GM19468 (cell line): ENCODE results near the gene MCOLN2.

Experiments
- ATAC-seq: cut with Tn5 transposase; IDR thresholded peaks from one replicate; pipeline ENCODE4 v1.9.1; 2021; ENCODE audit warnings: mild to moderate bottlenecking, moderate library complexity, moderate number of reproducible peaks; ENCODE audit not compliant: unreplicated experiment; ENCODE audit errors: extremely low read depth

Gene MCOLN2

GRCh38 chr1:84947536-84948410, 49.1 kb downstream of the MCOLN2 start:
- ATAC-seq: no peak

DNA sequence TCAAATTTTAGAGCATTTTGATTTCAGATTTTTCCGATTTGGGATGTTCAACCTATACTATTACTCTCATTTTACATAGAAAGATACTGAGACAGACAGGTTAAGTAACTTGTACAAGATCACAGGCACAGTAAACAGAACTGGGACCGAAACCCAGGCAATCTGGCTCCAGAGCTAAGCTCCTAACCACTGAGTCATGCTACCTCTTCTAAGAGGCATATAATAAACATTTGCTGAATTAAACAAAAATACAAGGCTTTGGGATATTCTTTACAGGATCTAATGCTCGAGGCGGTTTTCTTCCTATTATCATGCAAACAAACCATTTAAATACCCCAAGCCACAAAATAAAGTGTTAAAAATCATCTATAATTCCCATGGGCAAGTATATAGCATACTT, 50.3 kb downstream of the MCOLN2 start:
- no peak for ATAC-seq

GRCh38 chr1:84944767-84945486, 52.0 kb downstream of the MCOLN2 start:
- peak; percentile 87 for ATAC-seq

DNA sequence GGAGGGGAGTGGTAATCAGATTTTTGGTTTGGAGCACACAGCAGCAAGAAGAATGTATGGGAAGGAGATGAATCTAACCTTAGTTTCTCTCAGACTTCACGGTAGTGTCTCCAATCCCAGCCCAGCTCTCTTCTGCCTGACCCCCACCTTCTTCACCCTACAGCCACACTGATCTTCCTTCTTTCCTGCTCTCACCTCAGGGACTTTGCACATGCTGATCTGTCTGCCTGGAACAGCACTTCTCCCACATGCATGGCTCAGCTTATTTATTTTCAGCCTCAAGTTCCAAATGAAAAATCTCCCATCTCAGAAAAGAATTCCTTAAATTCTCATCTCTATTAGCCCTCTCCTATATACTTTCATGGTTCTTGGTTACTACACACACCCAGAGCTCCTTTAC, 55.1 kb downstream of the MCOLN2 start:
- no peak for ATAC-seq

DNA sequence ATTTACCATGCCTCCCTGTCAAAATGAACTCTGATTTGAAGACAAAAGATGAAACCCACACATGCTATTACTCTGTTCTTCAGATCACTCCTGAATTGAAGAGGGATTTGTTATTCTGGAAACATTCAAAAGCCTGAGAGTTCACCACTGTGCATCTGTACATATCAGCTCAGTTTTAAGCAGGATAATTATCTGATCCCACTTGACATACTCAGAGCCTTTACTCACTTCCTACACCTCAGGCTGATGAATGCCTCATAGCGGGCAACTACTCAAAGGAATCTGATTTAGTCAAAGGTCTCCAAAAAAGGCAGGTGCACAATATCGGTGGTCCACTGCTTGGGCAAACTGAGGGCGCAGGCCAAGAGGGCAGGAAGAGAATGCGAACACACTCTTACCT, 56.4 kb downstream of the MCOLN2 start:
- ATAC-seq: no peak

DNA sequence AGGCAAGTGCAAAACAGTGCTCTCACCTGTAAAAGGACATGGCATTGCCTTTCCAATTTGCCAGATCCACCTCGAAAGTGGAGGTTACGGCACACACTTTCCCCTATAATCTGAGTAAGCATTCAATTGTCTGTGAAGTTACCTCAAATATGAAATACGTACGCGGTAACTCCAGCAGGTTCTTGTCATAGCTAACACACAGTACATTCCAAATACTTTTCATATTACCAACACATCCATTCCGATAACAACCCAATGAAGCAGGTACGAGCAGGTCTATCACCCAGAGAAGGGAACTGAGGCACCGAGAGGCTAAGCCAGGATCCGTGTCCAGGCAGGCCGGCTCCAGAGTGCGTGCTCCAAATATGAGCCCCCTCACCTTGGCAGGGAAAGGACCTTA, 57.2 kb downstream of the MCOLN2 start:
- no peak for ATAC-seq

- no peak for ATAC-seq
Observed at GRCh38 chr1:84939151-84939550, 57.8 kb downstream of the MCOLN2 start.

- no peak for ATAC-seq
Observed at GRCh38 chr1:84936116-84936810, 60.6 kb downstream of the MCOLN2 start.

- no peak for ATAC-seq
Observed at GRCh38 chr1:84933011-84933611, 63.8 kb downstream of the MCOLN2 start.

DNA sequence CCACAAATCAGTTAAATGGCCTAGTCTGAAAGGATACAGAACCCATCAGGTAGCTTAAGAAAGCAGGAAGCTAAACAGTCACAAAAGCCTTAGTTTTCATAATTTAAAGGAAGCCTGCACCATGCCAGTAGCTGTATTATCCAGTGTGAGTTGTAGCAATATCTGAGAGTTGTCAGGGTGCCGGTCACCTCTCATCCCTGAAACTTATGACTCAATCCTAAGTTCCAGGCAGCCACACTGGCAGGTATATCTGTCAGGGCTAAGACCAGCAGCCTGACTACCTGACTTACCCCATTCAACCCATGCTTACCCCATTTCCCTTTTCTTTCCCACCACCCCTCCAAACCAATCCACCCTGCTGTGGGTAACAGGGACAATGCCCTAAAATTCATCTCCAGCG, 66.1 kb downstream of the MCOLN2 start:
- ATAC-seq: no peak

- no peak for ATAC-seq
Observed at GRCh38 chr1:84930329-84930728, 66.6 kb downstream of the MCOLN2 start.

DNA sequence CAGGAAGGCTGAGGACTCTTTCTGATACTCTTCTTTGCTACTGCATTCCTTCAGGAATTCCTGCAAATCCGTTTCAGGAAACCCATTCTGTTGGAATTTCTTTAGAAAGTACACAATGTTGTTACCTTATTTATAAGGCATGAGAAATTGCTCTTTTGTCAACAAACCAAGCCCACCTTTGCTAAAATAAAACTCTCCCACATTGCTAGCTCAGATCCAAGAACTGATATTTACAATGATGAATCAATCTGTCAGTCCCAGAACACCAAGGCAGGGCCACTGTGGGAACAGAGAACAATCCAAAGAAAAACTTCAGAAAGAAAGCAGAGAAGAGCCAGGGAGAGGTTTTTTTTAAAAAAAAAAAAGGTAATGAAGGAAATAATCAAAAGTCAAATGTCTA, 67.3 kb downstream of the MCOLN2 start:
- no peak for ATAC-seq

DNA sequence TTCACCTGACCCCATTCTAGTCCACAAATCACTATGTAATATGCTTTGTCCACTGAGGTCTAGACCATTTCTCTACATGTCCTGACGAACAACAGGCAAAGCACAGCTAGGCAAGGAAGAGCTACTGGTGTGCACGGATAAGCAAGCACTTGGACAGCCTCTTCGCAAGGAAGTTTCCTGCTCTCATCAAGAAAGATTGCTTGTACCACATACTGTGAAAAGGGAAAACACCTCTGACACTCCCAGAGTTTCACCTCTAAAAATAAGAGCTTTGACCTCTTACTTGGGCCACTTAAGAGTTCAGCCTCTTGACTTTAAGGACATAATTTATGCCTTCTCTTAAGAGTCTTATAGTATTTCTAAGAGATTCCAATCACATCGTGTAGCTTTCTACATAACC, 67.9 kb downstream of the MCOLN2 start:
- ATAC-seq: no peak

- ATAC-seq: no peak
Observed at GRCh38 chr1:84923317-84923716, 73.6 kb downstream of the MCOLN2 start.

DNA sequence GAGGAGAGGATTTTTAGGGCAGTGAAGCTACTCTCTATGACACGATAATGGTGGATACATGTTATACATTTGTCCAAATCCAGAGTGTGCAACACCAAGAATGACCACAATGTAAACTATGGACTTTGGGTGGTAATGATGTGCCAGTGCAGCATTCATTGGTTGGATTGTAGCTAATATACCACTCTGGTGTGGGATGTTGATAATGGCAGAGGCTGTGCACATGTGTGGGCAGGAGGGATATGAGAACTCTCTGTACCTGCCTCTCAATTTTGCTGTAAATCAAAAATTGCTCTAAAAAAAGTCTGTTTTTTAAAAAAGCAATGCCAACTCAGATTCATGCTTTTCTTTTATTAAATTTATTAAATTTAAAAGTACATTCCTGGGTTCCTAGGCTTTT, 76.8 kb downstream of the MCOLN2 start:
- ATAC-seq: no peak

DNA sequence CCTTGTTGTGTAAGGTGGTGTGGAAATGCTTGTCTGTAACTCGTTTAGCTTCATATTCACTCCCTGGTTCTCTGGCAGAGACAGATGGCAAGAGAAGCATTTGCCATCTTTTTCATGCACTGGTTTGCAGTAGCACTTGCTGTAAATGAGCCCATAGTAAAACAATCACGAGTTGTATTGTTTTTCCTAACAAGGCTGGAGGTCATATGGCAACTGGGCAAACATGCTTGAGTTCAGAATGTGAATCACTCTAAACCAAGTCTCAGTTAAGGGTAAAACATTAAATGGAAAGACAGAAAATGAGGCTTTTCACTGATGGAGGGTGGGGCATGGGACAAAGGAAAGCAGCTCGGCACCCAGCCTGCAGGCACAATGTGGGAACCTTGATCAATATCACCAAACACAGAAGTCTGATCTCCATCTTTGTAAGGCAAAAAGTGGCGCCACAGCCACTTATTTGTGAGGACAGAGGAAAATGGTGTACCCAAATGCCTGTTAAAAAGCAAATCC, 77.4 kb downstream of the MCOLN2 start:
- ATAC-seq: no peak

GRCh38 chr1:84918726-84919336, 78.1 kb downstream of the MCOLN2 start:
- no peak for ATAC-seq

GRCh38 chr1:84916897-84917296, 80.0 kb downstream of the MCOLN2 start:
- ATAC-seq: no peak

- ATAC-seq: no peak
Observed at GRCh38 chr1:84913555-84913892, 83.4 kb downstream of the MCOLN2 start.
